Activated CD4-positive, alpha-beta T cell treated with anti-CD3 and anti-CD28 coated beads for 48 hours (primary cell): ENCODE data around the gene NEDD4L.
"Not testable (repeated sequence)": the region's sequence is repeated elsewhere in the genome, so short reads cannot be mapped to it uniquely, and the experiment has no call there.

Source experiments
- DNase-seq: peaks from one replicate; pipeline ENCODE4 v3.0.0-alpha.2; 2020

The NEDD4L gene

GRCh38 chr18:58158008-58158407 lies 114.0 kb downstream of the NEDD4L start:
- no peak for DNase-seq

- DNase-seq = no peak
Measured at GRCh38 chr18:58158459-58158858, 114.4 kb downstream of the NEDD4L start.

- DNase-seq = no peak
Measured at GRCh38 chr18:58161659-58162058, 117.6 kb downstream of the NEDD4L start.

- no peak for DNase-seq
Measured at GRCh38 chr18:58162127-58162526, 118.1 kb downstream of the NEDD4L start.

GRCh38 chr18:58163004-58163590 lies 119.1 kb downstream of the NEDD4L start:
- DNase-seq = no peak

- DNase-seq = no peak
Measured at GRCh38 chr18:58166278-58166844, 122.3 kb downstream of the NEDD4L start.

- no peak for DNase-seq
Measured at GRCh38 chr18:58167073-58167472, 123.0 kb downstream of the NEDD4L start.

- no peak for DNase-seq
Measured at GRCh38 chr18:58168221-58168620, 124.2 kb downstream of the NEDD4L start.

- no peak for DNase-seq
Measured at GRCh38 chr18:58168993-58169392, 125.0 kb downstream of the NEDD4L start.

GRCh38 chr18:58169472-58169871 lies 125.4 kb downstream of the NEDD4L start:
- no peak for DNase-seq

GRCh38 chr18:58170036-58170435 lies 126.0 kb downstream of the NEDD4L start:
- DNase-seq = not testable (repeated sequence)

GRCh38 chr18:58172031-58172430 lies 128.0 kb downstream of the NEDD4L start:
- no peak for DNase-seq

- no peak for DNase-seq
Measured at GRCh38 chr18:58174285-58174684, 130.3 kb downstream of the NEDD4L start.

- DNase-seq = no peak
Measured at GRCh38 chr18:58175122-58175785, 131.2 kb downstream of the NEDD4L start.

GRCh38 chr18:58175786-58176176 lies 131.8 kb downstream of the NEDD4L start:
- DNase-seq = no peak

- no peak for DNase-seq
Measured at GRCh38 chr18:58177004-58177717, 133.1 kb downstream of the NEDD4L start.

GRCh38 chr18:58177896-58178470 lies 134.0 kb downstream of the NEDD4L start:
- DNase-seq = no peak

- no peak for DNase-seq
Measured at GRCh38 chr18:58178511-58178910, 134.5 kb downstream of the NEDD4L start.

- DNase-seq = no peak
Measured at GRCh38 chr18:58180172-58180571, 136.1 kb downstream of the NEDD4L start.

- peak; percentile 74 for DNase-seq
Measured at GRCh38 chr18:58180738-58181353, 136.8 kb downstream of the NEDD4L start.

GRCh38 chr18:58181988-58182387 lies 138.0 kb downstream of the NEDD4L start:
- DNase-seq = no peak

- DNase-seq = no peak
Measured at GRCh38 chr18:58183226-58183625, 139.2 kb downstream of the NEDD4L start.
